Progenitor cell of endocrine pancreas (in vitro differentiated cells): ENCODE results near the gene ZNF532. TPM values are rescaled to one million over a fixed set of nuclear protein-coding genes. Genes with fewer than 3 reads are reported as not detected.
A peak's percentile ranks its signal among the peaks of the same experiment; 100 is the strongest.
"Not testable (repeated sequence)": the region's sequence is repeated elsewhere in the genome, so short reads cannot be mapped to it uniquely, and the experiment has no call there.

Source experiments
- DNase-seq: peaks from one replicate; pipeline ENCODE4 v3.0.0; 2021; ENCODE audit warnings: low spot score; ENCODE audit not compliant: unreplicated experiment
- H3K27ac Mint-ChIP-seq: 2 replicates; pipeline ENCODE4 v1.8.0; 2021; ENCODE audit warnings: mild to moderate bottlenecking, moderate library complexity, mixed read lengths
- H3K27me3 Mint-ChIP-seq: 2 replicates; pipeline ENCODE4 v1.8.0; 2021; ENCODE audit warnings: mixed read lengths
- H3K36me3 Mint-ChIP-seq: 2 replicates; pipeline ENCODE4 v1.8.0; 2022; ENCODE audit warnings: mixed read lengths; ENCODE audit not compliant: insufficient read depth
- H3K4me1 Mint-ChIP-seq: 2 replicates; pipeline ENCODE4 v1.8.0; 2021; ENCODE audit warnings: low read depth, mixed read lengths
- H3K4me3 Mint-ChIP-seq: 2 replicates; pipeline ENCODE4 v1.8.0; 2021; ENCODE audit warnings: low read depth, mild to moderate bottlenecking, moderate library complexity, mixed read lengths
- H3K9me3 Mint-ChIP-seq: 2 replicates; pipeline ENCODE4 v1.8.0; 2021; ENCODE audit warnings: low read depth, mixed read lengths
- CTCF ChIP-seq: fragments of 200-600 bp; sonication (generic); IDR thresholded peaks from one replicate; pipeline ENCODE4 v1.5.0; 2021; ENCODE audit warnings: antibody characterized with exemption, mild to moderate bottlenecking; ENCODE audit not compliant: unreplicated experiment
- total RNA-seq: library from RNA; stranded (reverse); gene quantifications from 2 replicates; pipeline ENCODE4 v1.2.1, GENCODE V29; 2021

The ZNF532 gene
- total RNA-seq, 1 donor from 2014 or later = 190 TPM

GRCh38 chr18:58850786-58851469, 13.7 kb upstream of the ZNF532 start:
- no peak for TF ChIP-seq CTCF
- H3K27ac Mint-ChIP-seq = peak overlapping the region; percentile 51
- H3K27me3 Mint-ChIP-seq = peaks cover 6% of the 10 kb centered on the region
- peak overlapping the region; percentile 35 for H3K4me3 Mint-ChIP-seq
- no peaks in the 10 kb centered on the region for H3K9me3 Mint-ChIP-seq
- DNase-seq = no peak
- H3K4me1 Mint-ChIP-seq = peaks cover 20% of the 10 kb centered on the region
- H3K36me3 Mint-ChIP-seq = no peaks in the 10 kb centered on the region

GRCh38 chr18:58851856-58852255, 12.8 kb upstream of the ZNF532 start:
- H3K4me1 Mint-ChIP-seq = peaks cover 20% of the 10 kb centered on the region
- H3K27me3 Mint-ChIP-seq = peaks cover 4% of the 10 kb centered on the region
- no peak overlapping the region for H3K27ac Mint-ChIP-seq
- no peak for DNase-seq
- no peaks in the 10 kb centered on the region for H3K36me3 Mint-ChIP-seq
- H3K9me3 Mint-ChIP-seq = no peaks in the 10 kb centered on the region
- no peak overlapping the region for H3K4me3 Mint-ChIP-seq
- TF ChIP-seq CTCF = no peak

GRCh38 chr18:58852629-58853028, 12.0 kb upstream of the ZNF532 start:
- Mint-ChIP-seq H3K27me3 (peaks cover 4% of the 10 kb centered on the region), H3K9me3 (no peaks in the 10 kb centered on the region), H3K36me3 (no peaks in the 10 kb centered on the region), H3K4me3 (no peak overlapping the region), H3K4me1 (peaks cover 18% of the 10 kb centered on the region), H3K27ac (no peak overlapping the region)
- TF ChIP-seq CTCF = no peak
- no peak for DNase-seq

- Mint-ChIP-seq H3K36me3 (no peaks in the 10 kb centered on the region), H3K4me3 (no peak overlapping the region), H3K27ac (no peak overlapping the region), H3K4me1 (peaks cover 16% of the 10 kb centered on the region), H3K27me3 (peaks cover 7% of the 10 kb centered on the region), H3K9me3 (no peaks in the 10 kb centered on the region)
- no peak for DNase-seq
- no peak for TF ChIP-seq CTCF
Observed at GRCh38 chr18:58853561-58853960, 11.1 kb upstream of the ZNF532 start.

- DNase-seq, H3K27ac Mint-ChIP-seq, H3K36me3 Mint-ChIP-seq, H3K27me3 Mint-ChIP-seq, H3K4me3 Mint-ChIP-seq, H3K9me3 Mint-ChIP-seq: not testable (repeated sequence)
- H3K4me1 Mint-ChIP-seq = peaks cover 18% of the 10 kb centered on the region
Observed at GRCh38 chr18:58855521-58855920, 9.2 kb upstream of the ZNF532 start.

GRCh38 chr18:58856881-58857280, 7.8 kb upstream of the ZNF532 start:
- Mint-ChIP-seq H3K27me3 (peaks cover 5% of the 10 kb centered on the region), H3K27ac (no peak overlapping the region), H3K4me3 (no peak overlapping the region), H3K4me1 (peaks cover 17% of the 10 kb centered on the region), H3K9me3 (no peaks in the 10 kb centered on the region), H3K36me3 (no peaks in the 10 kb centered on the region)
- TF ChIP-seq CTCF = no peak
- DNase-seq = no peak
